ENCODE measurements around the gene CUX1.
"Not testable (repeated sequence)": the region's sequence is repeated elsewhere in the genome, so short reads cannot be mapped to it uniquely, and the experiment has no call there.

CUX1 gene

GRCh38 chr7:102306916-102307677 lies 489.7 kb downstream of the CUX1 start:
- no peak for DNase-seq (ENCODE audit: low spot score)

GRCh38 chr7:102310414-102310815 lies 493.0 kb downstream of the CUX1 start:
- peak; percentile 44 for DNase-seq (ENCODE audit: low spot score)

GRCh38 chr7:102312317-102312716 lies 494.9 kb downstream of the CUX1 start:
- no peak for DNase-seq (ENCODE audit: low spot score)

DNA sequence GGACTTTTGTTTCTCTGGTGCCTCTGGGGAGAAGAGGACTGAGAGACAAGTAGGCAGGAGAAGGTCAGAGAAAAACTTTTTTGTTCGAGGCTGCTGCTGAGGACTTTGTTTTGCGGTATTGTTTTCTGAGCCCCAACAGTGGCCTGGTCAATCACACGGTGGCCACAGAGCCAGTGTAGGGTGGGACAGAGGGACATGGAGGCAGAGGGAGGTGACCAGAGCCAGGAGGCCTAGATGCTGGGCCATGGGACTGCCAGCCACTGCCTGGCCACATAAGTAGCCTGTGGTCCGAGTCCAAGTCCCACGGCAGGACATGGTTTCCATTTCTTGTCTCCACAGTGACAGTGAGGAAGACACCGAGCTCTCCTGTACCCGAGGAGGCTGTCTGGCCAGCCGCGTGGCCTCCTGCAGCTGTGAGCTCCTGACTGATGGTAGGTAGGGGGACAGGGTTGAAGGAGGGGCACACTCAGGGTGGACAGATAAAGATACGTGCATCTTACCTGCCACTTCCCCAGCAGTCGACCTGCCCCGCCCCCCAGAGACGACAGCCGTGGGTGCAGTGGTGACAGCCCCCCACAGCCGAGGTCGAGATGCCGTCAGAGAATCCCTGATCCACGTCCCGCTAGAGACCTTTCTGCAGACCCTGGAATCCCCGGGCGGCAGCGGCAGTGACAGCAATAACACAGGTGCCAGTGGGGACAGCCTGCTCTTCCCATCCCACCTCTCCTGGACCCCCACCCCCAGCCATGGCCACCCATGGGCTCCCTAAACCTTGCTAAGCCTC lies 496.8 kb downstream of the CUX1 start:
- no peak for DNase-seq (ENCODE audit: low spot score)

GRCh38 chr7:102317231-102318059 lies 500.0 kb downstream of the CUX1 start:
- DNase-seq (ENCODE audit: low spot score), result no peak

DNA sequence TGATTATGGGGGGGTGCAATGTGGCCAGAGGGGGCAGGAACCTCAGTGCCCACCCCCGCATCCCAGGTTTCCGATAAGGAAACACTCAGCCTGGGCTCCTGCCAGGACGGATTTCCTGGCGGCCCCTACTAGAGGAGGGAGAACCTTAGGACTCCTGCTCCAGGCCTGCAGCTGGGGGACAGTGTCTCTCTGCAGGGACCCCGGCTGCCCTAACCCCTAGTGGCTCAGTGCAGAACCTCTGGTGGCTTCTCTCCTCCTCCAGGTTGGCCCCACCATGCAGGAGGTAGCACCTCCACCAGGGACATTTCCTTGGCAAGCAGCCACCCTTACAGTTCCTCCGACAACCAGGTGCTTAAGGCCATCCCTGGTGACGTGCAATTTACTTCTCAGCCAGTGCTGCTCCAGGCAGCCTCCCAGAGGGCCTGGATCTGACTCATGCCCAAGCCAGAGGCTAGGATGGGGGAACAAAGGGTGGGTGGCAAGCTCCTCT lies 501.1 kb downstream of the CUX1 start:
- no peak for DNase-seq (ENCODE audit: low spot score)

DNA sequence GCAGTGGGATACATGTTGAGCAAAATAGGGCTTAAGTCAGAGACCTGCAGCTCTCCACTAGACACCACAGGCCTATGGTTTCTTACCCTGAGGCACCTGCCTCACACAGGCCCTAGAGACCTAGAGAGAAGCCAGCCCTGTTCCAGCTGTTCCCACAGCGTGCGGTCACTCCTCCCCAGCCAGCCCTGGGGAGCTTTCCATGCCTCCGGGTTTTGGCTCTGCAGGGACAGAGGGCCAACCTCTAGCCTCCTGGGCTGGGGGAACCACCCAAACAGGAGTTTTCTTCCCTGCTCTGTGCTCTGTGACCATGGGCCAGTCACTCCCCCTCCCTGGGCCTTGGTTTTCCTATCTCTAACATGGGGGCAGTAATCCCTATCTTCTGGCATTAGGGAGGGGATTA lies 502.2 kb downstream of the CUX1 start:
- DNase-seq (ENCODE audit: low spot score), result no peak

DNA sequence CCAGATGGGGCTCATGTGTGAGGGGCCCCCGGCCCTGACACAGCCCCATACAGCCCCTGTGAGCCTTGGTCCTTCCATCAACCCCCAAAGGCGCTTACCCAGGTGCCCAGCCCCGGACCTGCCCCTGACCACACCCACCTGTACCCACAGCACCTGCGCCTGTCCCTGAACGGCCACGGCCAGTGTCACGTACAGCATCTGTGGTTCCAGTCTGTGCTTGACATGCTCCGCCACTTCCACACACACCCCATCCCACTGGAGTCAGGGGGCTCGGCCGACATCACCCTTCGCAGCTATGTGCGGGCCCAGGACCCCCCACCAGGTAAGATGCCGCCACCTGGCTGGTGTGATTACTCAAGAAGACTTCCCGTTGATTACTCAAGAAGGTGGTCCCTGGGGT lies 502.8 kb downstream of the CUX1 start:
- no peak for DNase-seq (ENCODE audit: low spot score)

DNA sequence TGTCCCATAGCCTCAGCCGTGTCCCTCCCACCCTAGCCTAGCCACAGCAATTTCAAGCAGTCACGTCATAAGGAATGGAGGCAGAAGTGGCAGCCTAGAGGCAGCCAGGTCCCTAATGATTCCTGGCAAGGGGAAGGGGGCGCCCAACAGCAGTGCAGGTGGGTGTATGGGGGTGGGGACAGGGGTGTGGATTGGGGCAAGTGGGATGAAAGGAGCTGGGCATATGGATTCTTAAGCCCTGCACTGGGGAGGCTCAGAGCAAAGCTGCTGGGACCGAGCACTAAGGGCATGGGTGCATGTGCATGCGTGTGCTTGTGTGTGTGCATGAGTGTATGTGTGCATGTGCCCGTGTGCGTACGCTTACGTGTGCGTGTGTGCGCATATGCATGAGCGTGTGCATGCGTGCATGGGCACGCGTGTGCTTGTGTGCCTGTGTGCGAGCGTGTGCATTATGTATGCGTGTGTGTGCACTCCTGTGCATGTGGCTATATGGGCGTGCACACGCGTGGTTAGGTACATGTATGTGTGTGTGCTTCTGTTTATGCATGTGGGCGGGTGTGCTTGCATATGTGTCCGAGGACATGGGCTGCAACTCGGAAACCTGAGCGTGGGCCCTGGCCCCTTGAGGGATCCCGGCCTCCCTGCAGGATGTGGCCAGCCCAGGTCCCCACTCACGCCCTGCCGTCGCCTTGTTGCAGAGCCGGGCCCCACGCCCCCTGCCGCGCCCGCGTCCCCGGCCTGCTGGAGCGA lies 503.4 kb downstream of the CUX1 start:
- no peak for DNase-seq (ENCODE audit: low spot score)

DNA sequence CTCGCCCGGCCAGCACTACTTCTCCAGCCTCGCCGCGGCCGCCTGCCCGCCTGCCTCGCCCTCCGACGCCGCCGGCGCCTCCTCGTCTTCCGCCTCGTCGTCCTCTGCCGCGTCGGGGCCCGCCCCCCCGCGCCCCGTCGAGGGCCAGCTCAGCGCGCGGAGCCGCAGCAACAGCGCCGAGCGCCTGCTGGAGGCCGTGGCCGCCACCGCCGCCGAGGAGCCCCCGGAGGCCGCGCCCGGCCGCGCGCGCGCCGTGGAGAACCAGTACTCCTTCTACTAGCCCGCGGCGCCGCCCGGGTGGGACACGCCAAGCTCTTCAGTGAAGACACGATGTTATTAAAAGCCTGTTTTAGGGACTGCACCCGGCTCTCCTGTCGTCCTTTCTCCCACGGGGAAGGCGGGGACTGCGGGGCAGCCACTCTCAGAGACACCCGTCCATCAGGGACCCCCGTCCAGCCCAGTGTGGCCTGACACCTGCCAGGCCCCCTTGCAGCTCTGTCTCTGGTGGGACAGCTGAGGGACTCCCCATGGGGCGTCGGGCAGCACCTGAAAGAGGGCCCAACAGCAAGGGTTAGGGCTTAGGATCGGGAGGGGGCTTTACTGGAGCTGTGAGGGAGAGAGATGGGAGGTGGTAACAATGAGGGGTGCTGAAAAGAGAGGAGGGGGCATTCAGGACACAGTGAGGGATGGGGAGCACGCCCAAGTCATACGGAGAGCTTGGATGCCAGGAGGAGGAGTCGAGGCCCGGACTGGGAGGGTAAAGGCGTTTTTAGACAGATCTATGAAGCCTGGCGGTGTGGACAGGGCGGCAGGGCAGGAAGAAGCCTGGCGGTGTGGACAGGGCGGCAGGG lies 504.1 kb downstream of the CUX1 start:
- DNase-seq (ENCODE audit: low spot score), result no peak

DNA sequence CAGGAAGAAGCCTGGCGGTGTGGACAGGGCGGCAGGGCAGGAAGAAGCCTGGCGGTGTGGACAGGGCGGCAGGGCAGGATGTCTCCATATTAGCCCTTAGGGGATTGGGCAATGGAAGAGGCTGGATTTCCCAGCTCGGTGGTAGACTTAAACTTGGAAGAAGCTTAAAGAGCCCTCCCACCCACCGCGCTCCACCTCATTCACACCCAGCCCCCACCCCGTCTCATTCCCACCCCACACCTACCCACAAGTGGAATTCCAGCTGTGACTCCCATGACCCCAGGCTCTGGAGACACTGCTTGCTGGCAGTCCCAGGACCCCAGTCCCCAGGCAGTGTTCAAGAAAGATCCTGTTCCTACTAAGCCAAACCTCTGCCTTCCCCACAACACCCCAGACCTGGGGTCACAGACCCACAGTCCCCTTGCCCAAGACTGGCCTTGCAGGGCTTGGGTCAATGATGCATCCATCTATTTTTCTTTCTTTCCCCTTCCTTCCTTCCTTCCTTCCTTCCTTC lies 504.8 kb downstream of the CUX1 start:
- DNase-seq (ENCODE audit: low spot score), result no peak

GRCh38 chr7:102323914-102324195 lies 506.4 kb downstream of the CUX1 start:
- no peak for DNase-seq (ENCODE audit: low spot score)

DNA sequence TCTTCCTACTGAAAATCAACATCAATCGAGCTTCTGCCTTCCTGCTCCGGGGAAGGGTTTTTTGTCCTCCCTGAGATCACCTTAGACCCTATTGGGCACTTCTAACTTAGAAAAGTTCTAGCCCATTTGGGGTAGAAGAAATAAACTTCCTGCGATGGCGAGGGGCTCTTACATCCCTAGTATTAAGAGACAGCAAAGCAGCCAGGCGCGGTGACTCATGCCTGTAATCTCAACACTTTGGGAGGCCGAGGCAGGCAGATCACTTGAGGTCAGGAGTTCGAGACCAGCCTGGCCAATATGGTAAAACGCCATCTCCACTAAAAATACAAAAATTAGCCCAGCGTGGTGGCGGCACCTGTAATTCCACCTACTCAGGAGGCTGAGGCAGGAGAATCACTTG lies 507.7 kb downstream of the CUX1 start:
- not testable (repeated sequence) for DNase-seq (ENCODE audit: low spot score)

DNA sequence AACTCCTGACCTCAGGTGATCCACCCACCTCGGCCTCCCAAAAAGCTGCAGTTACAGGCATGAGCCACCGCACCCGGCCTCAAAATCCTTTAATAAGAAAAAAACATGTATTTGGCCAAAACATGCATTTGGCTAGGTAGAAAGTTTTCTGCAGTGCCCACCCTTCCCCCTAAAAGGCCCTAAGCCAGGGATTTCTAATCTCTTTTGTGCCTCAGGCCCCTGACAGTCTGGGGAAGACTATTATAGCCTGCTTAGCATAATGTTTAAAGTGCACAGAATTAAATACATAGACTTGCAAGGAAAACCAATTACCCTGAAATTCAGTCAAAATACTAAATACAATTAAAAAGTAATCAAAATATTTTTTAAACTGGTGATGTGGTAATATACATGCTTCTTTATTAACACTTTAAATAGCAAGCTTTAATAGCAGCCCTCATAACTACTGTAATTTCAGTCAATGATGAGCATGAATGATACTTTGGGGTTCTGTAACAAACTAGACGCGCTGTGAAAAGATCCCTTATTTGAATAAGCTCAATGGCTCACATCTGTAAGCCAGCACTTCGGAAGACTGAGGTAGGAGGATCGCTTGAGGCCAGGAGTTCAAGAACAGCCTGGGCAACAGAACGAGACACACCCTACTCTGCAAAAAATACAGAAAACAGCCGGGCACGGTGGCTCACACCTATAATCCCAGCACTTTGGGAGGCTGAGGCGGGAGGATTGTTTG lies 508.9 kb downstream of the CUX1 start:
- no peak for DNase-seq (ENCODE audit: low spot score)

DNA sequence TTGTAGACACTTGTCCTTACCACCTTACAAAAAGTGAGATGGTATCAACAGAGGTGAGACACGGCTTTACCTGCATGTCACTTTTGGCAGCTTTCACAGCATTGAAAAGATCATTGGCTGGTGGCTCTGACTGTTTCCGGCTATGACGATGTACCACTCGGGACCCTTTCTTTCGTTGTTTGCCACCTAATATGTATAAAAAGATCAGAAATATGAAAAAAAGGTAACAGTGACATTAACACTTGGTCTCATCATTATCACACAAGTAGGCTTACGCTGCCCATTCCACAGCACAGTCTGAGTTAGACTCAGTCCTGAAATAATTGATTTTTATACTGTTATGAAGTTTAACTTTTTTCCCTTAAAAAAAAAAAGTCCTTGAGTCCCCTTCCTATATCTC lies 509.8 kb downstream of the CUX1 start:
- not testable (repeated sequence) for DNase-seq (ENCODE audit: low spot score)

DNA sequence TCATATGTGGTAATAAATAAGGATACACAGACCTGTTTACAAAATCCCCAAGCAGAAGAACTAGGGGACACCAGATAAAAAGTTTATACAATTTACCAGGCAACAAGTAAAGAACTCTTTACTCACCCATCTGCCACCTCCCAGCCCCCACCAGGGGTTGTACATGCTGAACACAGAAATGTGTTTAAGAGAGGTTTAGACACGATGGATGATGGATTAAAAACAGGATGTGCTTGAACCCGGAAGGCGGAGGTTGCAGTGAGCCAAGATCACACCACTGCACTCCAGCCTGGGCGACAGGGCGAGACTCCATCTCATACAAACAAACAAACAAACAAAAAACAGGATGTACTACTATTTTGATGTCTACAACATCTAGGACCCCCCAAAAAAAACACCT lies 511.4 kb downstream of the CUX1 start:
- not testable (repeated sequence) for DNase-seq (ENCODE audit: low spot score)

DNA sequence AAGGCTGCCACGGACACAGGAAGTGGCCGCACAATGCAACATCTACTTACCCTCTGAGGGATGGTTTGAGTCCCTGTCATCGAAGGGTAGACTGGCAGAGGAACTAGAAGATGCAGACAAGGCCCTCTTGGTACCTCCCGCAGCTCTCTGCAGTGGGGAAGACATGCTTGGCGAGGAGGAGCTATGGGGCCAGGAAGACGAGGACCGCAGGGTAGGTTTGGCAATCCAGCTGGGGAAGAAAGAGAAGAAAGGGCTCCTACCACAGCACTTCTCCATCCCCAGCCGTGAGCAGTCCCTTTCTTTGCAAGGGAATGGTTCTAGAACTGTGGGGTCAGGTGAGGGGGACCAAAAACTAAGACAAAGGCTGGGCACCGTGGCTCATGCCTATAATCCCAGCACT lies 511.9 kb downstream of the CUX1 start:
- not testable (repeated sequence) for DNase-seq (ENCODE audit: low spot score)

DNA sequence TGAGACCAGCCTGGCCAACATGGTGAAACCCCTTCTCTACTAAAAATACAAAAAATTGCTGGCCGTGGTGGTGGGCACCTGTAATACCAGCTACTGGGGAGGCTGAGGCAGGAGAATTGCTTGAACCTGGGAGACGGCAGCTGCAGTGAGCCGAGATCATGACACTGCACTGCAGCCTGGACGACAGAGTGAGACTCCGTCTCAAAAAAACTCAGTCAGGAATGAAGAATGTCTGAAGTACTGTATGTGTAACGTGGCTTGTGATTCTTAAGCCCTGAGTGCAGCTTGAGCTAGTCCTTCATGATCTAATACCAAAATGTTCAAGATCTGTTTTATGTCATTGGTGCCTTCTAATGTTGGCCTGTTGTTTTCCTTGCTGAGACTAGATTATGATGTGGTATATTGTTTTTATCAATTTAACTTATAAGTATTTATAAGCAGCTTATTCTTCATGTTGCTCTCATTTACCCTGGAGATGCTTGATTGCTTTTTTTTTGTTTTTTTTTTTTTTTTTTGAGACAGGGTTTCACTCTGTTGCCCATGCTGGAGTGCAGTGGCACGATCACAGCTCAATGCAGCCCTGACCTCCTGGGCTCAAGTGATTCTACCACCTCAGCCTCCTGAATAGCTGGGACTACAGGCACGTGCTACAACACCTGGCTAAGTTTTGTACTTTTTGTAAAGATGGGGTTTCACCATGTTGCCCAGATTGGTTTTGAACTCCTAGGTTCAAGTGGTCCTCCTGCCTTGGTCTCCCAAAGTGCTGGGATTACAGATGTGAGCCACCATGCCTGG lies 513.4 kb downstream of the CUX1 start:
- DNase-seq (ENCODE audit: low spot score), result not testable (repeated sequence)

Data from cerebellar cortex (tissue), 1 donor.